CD4-positive, alpha-beta T cell treated with Interleukin-2 at 100 ng/mL for 4 hours (primary cell): ENCODE measurements around the gene RASL10A.

Experiments used
- DNase-seq: peaks from one replicate; pipeline ENCODE4 v3.0.0-alpha.2; 2020; ENCODE audit warnings: low spot score

Gene RASL10A

GRCh38 chr22:29319072-29319471 is 3.6 kb upstream of the RASL10A start:
- no peak for DNase-seq

GRCh38 chr22:29317827-29318454 is 2.4 kb upstream of the RASL10A start:
- DNase-seq = no peak

- no peak for DNase-seq
Observed at GRCh38 chr22:29316141-29316828, 788 bp upstream of the RASL10A start.

- no peak for DNase-seq
Observed at GRCh38 chr22:29314537-29315285, 786 bp downstream of the RASL10A start.

- DNase-seq = no peak
Observed at GRCh38 chr22:29313576-29314466, 1.7 kb downstream of the RASL10A start.

- no peak for DNase-seq
Observed at GRCh38 chr22:29313126-29313575, 2.3 kb downstream of the RASL10A start.

GRCh38 chr22:29312218-29313125 is 3.0 kb downstream of the RASL10A start:
- no peak for DNase-seq

- DNase-seq = no peak
Observed at GRCh38 chr22:29311464-29312217, 3.9 kb downstream of the RASL10A start.

GRCh38 chr22:29310863-29311339 is 4.6 kb downstream of the RASL10A start:
- peak; percentile 73 for DNase-seq

GRCh38 chr22:29310065-29310862 is 5.2 kb downstream of the RASL10A start:
- no peak for DNase-seq

- no peak for DNase-seq
Observed at GRCh38 chr22:29309332-29310064, 6.0 kb downstream of the RASL10A start.

GRCh38 chr22:29308791-29309262 is 6.7 kb downstream of the RASL10A start:
- DNase-seq = peak; percentile 21

- no peak for DNase-seq
Observed at GRCh38 chr22:29308148-29308790, 7.2 kb downstream of the RASL10A start.

GRCh38 chr22:29307596-29308147 is 7.8 kb downstream of the RASL10A start:
- DNase-seq = no peak

- peak; percentile 7 for DNase-seq
Observed at GRCh38 chr22:29306835-29307595, 8.5 kb downstream of the RASL10A start.

- DNase-seq = peak; percentile 45
Observed at GRCh38 chr22:29306175-29306834, 9.2 kb downstream of the RASL10A start, which contains the start of gene GAS2L1. GAS2L1 (plus strand) TSS chr22:29306650; CDS start chr22:29308106, 1,456 bp downstream.
